ENCODE data around the gene SYNDIG1L. TPM values are rescaled to one million over a fixed set of nuclear protein-coding genes. Genes with fewer than 3 reads are reported as not detected.
"Not testable (repeated sequence)": the region's sequence is repeated elsewhere in the genome, so short reads cannot be mapped to it uniquely, and the experiment has no call there.

SYNDIG1L gene
- total RNA-seq = under 1 TPM; 0.23 to 0.29 TPM
- long read RNA-seq, donor 1 = 0 reads
- long read RNA-seq, donor 2 = 0 reads

DNA sequence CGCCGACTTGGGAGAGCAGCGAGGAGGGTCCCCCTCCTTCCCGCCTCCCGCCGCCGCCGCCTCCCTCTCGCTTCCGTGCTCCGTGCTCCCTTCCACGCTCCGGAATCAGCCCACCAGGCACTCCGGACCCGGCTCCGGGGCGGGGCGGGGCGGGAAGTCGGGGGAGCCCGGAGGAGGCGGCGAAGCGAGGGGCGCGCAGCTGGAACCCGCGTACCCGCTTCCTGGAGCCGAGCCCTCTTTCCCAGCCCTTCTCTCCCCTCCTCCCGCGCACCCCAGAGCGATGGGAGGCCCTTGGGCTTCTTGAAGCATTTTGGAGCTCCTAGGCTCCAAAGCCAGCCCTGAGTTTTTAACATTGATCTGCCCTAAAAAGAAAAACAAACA is at the start of gene SYNDIG1L:
Gene SYNDIG1L (minus strand): TSS at position 9 of the 381 bp plus-strand sequence. CDS start 16,466 bp downstream, outside the sequence.
- no peak for DNase-seq (ENCODE audit: low spot score)
- intact Hi-C loops (cut with DNase I) = no loop called here

DNA sequence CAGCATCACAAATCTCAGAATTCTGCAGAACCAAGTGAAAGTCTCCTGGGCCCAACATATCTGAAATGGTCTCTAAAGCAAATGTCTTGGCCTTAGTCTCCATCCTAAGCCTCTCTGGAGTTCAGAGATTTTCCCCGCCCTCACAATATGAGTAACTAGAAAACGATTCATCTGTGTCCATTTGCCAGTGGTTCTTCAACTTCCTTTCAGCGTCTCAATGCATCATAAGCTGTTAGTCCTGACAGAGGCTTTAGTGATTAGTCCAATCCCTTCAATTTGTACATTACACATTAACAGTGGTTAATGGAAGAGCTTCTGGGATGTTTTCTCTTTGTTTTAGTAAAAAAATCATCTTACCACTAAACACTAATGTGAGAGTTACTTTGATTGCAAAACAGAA is 49.7 kb upstream of the SYNDIG1L start:
- intact Hi-C loops (cut with DNase I) = loop anchor here in 1 of 2 donors (5.0 kb wide), 1 partner anchor 118 kb away; no protein-coding TSS in a partner anchor
- DNase-seq (ENCODE audit: low spot score) = no peak

DNA sequence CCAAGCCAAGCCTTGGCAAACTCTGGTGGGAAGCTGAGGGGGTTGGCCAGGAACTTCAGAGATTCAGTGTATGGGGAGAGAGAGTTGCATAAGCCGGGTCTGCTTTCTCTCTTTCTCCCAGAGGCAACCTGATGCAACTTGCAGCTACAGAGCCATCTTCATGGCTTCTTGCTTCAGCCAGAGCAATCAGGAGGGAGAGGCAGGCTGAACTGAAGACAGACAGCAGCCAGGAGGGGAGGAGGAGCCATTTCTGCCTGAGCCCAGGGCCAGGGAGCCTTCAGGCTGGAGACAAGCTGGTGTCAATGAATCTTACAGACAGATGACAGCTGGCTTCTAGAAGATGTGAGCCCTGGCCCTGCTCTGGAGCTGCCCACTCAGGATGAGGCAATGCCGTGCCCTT is 48.4 kb upstream of the SYNDIG1L start:
- intact Hi-C loops (cut with DNase I) = no loop called here

GRCh38 chr14:74472601-74473000 is 46.6 kb upstream of the SYNDIG1L start:
- intact Hi-C loops (cut with DNase I) = no loop called here
- no peak for DNase-seq (ENCODE audit: low spot score)

More for the DNA sequence above, 48.4 kb upstream of the SYNDIG1L start:
- DNase-seq (ENCODE audit: low spot score) = no peak

DNA sequence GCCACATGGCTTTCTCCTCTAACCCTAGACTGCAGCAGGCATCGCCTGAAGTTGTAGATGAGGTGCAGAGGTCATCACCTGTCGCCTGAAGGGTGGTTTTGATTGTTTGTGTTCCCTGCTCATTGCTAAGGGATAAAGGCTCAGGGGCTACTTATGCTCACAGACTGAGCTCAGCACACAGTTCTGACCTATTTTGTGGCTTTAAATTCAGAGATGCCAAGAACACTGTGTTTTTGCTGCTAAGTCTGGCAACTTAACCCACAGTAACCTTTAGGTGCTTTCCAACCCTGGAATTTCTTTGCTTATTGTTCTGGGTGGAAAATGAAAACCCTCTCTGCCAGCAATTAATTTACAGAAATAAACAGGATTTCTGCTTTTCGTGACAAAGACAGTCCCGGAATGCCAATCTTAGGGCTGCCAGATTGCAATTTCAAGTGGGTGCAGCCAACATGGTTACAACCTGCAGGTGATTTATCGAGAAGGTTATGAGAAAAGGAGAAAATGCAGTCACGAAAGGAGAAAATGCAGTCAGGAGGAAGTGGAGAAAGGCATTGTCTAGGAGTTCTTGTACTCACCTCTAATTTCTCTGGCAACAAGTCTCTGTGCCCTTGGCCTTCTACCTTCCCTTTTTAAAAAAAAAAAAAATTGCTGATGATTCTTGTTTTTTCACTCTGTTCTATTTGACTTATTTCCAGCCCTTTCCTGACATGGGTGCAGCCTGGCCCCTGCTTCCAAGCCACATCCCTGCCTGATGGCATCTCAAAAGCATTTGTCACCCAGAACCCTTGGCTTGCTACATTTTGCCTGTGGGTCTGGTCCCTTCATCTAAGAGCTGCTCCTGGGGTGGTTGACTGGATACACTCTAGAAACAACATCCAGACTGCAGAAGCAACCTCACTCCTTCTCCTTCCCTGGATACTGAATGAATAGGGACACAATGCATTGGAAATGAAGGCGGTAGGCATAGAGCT is 43.8 kb upstream of the SYNDIG1L start:
- intact Hi-C loops (cut with DNase I) = loop anchor here in 1 of 2 donors (10.0 kb wide), 1 partner anchor 105 kb away; no protein-coding TSS in a partner anchor
- no peak for DNase-seq (ENCODE audit: low spot score)

GRCh38 chr14:74468513-74468912 is 42.5 kb upstream of the SYNDIG1L start:
- intact Hi-C loops (cut with DNase I) = loop anchor here in 1 of 2 donors (10.0 kb wide), 1 partner anchor 104 kb away; no protein-coding TSS in a partner anchor
- DNase-seq (ENCODE audit: low spot score) = no peak

- DNase-seq (ENCODE audit: low spot score) = no peak
- intact Hi-C loops (cut with DNase I) = loop anchor here in 1 of 2 donors (10.0 kb wide), 1 partner anchor 101 kb away; no protein-coding TSS in a partner anchor
Observed at GRCh38 chr14:74465335-74465734, 39.3 kb upstream of the SYNDIG1L start.

DNA sequence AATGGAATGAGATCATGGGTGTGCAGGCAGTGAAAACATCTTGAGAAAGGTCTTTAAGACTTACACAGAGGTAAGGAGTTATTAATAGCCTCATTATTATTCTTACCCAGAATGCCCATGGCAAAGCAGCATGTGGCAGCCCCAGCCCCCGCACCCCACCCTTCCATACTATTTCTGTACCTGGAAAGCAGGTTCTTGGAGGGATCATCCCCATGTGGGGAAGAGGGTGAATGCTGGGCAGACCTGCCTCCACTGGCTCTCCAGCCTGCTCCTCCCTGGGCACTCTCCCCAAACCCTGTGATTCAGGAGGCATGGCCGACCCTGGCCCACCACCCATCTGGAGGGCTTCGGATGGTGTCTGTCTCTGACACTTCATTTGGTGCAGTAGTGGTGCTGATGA is 38.8 kb upstream of the SYNDIG1L start:
- DNase-seq (ENCODE audit: low spot score) = no peak
- intact Hi-C loops (cut with DNase I) = loop anchor here in 1 of 2 donors (10.0 kb wide), 1 partner anchor 100 kb away; no protein-coding TSS in a partner anchor

- intact Hi-C loops (cut with DNase I) = loop anchor here in 1 of 2 donors (10.0 kb wide), 1 partner anchor 99 kb away; no protein-coding TSS in a partner anchor
- no peak for DNase-seq (ENCODE audit: low spot score)
Observed at GRCh38 chr14:74463697-74464096, 37.7 kb upstream of the SYNDIG1L start.

DNA sequence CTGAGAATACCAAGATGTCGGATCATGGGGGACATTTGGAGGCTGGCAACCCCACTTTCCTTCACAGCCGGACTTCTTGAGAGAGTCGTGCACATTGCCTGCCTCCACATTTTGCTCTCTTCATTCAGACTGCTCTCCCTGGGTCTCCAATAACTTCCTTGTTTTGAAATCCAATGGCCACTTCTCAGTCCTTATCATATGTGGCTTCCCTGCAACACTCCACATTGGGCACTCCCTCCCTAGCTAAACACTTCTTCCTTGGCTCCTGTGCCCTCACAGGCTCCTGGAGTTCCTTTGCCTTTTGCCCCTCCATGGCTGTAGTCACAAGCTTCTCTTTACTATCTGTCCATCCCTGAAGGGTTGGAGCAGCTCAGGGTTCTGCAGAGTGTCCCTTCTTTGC is 37.0 kb upstream of the SYNDIG1L start:
- DNase-seq (ENCODE audit: low spot score) = no peak
- intact Hi-C loops (cut with DNase I) = loop anchor here in 1 of 2 donors (10.0 kb wide), 1 partner anchor 98 kb away; no protein-coding TSS in a partner anchor

GRCh38 chr14:74459976-74460375 is 34.0 kb upstream of the SYNDIG1L start:
- DNase-seq (ENCODE audit: low spot score) = no peak
- intact Hi-C loops (cut with DNase I) = loop anchor here in 1 of 2 donors (10.0 kb wide), 1 partner anchor 95 kb away; no protein-coding TSS in a partner anchor

GRCh38 chr14:74459289-74459946 is 33.4 kb upstream of the SYNDIG1L start:
- intact Hi-C loops (cut with DNase I) = no loop called here
- no peak for DNase-seq (ENCODE audit: low spot score)

GRCh38 chr14:74457565-74457895 is 31.5 kb upstream of the SYNDIG1L start:
- intact Hi-C loops (cut with DNase I) = no loop called here
- DNase-seq (ENCODE audit: low spot score) = no peak

GRCh38 chr14:74456684-74457564 is 30.9 kb upstream of the SYNDIG1L start:
- no peak for DNase-seq (ENCODE audit: low spot score)
- intact Hi-C loops (cut with DNase I) = no loop called here

DNA sequence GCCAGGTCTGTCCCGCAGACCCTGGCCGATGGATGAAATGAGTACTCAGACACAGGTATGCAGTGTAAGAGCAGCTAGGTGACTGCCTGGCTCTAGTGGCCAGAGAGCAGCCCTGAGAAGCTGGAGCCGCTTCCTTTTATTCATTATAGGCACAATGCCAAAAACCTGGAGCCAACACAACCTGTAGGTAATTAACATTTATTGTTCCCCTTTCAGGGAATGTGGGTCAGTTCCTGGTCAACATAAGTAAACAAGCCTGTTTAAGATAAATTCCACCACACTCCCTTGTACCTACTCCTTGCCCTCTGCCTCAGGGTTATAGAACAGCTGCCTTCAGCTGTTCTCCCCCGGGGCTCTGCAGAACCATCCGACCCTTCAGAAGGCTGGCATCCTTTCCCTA is 28.4 kb upstream of the SYNDIG1L start:
- DNase-seq (ENCODE audit: low spot score); intact Hi-C loops (cut with DNase I): not testable (repeated sequence)

GRCh38 chr14:74444866-74445265 is 18.9 kb upstream of the SYNDIG1L start:
- DNase-seq (ENCODE audit: low spot score) = no peak
- intact Hi-C loops (cut with DNase I) = no loop called here

- DNase-seq (ENCODE audit: low spot score) = no peak
- intact Hi-C loops (cut with DNase I) = no loop called here
Observed at GRCh38 chr14:74442757-74443156, 16.7 kb upstream of the SYNDIG1L start.

DNA sequence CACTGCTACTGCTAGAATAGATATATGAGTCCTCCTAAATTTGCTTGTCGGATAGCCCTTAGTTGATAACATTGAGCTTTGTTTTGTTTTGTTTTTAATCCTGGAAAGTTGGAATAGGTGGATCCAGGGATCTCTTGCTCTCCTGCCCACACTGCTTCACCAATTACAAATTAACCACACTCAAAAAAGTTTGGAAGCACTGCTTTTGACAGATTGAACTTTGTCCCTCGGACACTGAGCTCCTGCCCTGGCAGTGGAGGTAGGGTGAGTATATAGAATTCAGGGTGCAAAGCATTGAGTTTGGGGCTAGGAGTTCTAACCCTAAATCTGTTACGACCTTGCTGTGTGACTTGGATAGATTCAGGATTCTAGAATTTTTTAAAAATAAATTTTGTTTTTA is 15.1 kb upstream of the SYNDIG1L start:
- intact Hi-C loops (cut with DNase I) = no loop called here
- DNase-seq (ENCODE audit: low spot score) = no peak

DNA sequence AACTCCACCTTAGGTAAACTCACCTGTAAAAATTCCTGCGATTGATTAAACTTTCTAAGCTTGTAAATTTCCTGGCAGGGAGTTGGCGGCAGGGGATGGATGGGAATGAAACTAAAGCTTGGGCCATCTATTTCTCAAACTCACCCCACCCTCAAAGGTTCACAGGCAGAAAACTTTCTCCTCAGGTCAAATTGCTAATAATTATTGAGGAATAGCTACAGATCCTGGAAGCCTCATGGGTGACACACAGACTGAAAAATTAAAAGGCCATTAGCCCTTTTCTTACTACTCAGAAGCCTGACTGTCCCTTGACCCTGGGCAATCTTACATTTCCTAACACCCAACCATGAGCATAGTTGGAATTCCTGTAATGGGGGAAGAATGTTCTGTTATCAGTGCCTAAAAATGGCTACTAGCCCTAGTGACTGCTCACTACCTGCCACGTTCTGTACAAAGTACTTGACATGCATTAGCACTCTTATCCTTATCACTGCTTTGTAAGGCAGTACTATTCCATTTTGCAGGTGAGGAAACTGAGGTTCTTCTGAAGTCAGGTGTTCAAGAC is 12.4 kb upstream of the SYNDIG1L start:
- no peak for DNase-seq (ENCODE audit: low spot score)
- intact Hi-C loops (cut with DNase I) = no loop called here
